Karpas-422 (cell line): ENCODE results near the gene MTARC1. TPM values are rescaled to one million over a fixed set of nuclear protein-coding genes. Genes with fewer than 3 reads are reported as not detected.

Source experiments
- DNase-seq: peaks from one replicate; pipeline ENCODE4 v3.0.0-alpha.2; 2015
- H2AFZ ChIP-seq: fragments of 200-600 bp; sonication (generic); 2 replicates; pipeline ENCODE4 v1.6.1; 2014; ENCODE audit warnings: antibody characterized with exemption, low read length, mixed read lengths
- H3K27ac ChIP-seq: fragments of 200-600 bp; sonication (generic); 2 replicates; pipeline ENCODE4 v1.5.1; 2014; ENCODE audit warnings: mild to moderate bottlenecking, low read length, moderate library complexity
- H3K27me3 ChIP-seq: fragments of 200-600 bp; sonication (generic); 2 replicates; pipeline ENCODE4 v1.6.1; 2014; ENCODE audit warnings: low read length, mixed read lengths
- H3K36me3 ChIP-seq: fragments of 200-600 bp; sonication (generic); 2 replicates; pipeline ENCODE4 v1.6.1; 2014; ENCODE audit warnings: low read length, mixed read lengths; ENCODE audit not compliant: insufficient read depth
- H3K4me1 ChIP-seq: fragments of 200-600 bp; sonication (generic); 2 replicates; pipeline ENCODE4 v1.6.1; 2014; ENCODE audit warnings: mild to moderate bottlenecking, low read length, mixed read lengths
- H3K4me2 ChIP-seq: fragments of 200-600 bp; sonication (generic); 2 replicates; pipeline ENCODE4 v1.6.1; 2014; ENCODE audit warnings: low read length, low read depth, mild to moderate bottlenecking; ENCODE audit not compliant: poor library complexity, severe bottlenecking
- H3K4me3 ChIP-seq: fragments of 200-600 bp; sonication (generic); 2 replicates; pipeline ENCODE4 v1.5.1; 2014; ENCODE audit warnings: mild to moderate bottlenecking, antibody characterized with exemption, low read length, mixed read lengths
- H3K79me2 ChIP-seq: fragments of 200-600 bp; sonication (generic); 2 replicates; pipeline ENCODE4 v1.6.1; 2014; ENCODE audit warnings: mild to moderate bottlenecking, low read length, mixed read lengths
- H3K9ac ChIP-seq: fragments of 200-600 bp; sonication (generic); 2 replicates; pipeline ENCODE4 v1.6.0; 2014; ENCODE audit warnings: low read length
- H3K9me2 ChIP-seq: fragments of 200-600 bp; sonication (generic), shearing (Covaris generic); replicated peaks from 2 replicates; pipeline ENCODE4 v1.6.0; 2014; ENCODE audit warnings: mild to moderate bottlenecking, low read length, moderate library complexity; ENCODE audit not compliant: insufficient read depth
- H3K9me3 ChIP-seq: fragments of 300-700, 200-600 bp; sonication (generic); 2 replicates; pipeline ENCODE4 v1.6.1; 2014; ENCODE audit warnings: low read length, mixed read lengths
- H4K20me1 ChIP-seq: fragments of 200-600 bp; sonication (generic); 2 replicates; pipeline ENCODE4 v1.6.1; 2014; ENCODE audit warnings: mild to moderate bottlenecking, antibody characterized with exemption, low read length, low read depth; ENCODE audit not compliant: insufficient read depth
- total RNA-seq: library from RNA; depleted of rRNA; stranded (reverse); fragments of >200 nt; shearing (Covaris generic); gene quantifications from 2 replicates; pipeline ENCODE4 v1.2.3, GENCODE V29; 2014; ENCODE audit warnings: low replicate concordance

Gene MTARC1
- total RNA-seq, 1 experiment from 2014 or later = not detected

DNA sequence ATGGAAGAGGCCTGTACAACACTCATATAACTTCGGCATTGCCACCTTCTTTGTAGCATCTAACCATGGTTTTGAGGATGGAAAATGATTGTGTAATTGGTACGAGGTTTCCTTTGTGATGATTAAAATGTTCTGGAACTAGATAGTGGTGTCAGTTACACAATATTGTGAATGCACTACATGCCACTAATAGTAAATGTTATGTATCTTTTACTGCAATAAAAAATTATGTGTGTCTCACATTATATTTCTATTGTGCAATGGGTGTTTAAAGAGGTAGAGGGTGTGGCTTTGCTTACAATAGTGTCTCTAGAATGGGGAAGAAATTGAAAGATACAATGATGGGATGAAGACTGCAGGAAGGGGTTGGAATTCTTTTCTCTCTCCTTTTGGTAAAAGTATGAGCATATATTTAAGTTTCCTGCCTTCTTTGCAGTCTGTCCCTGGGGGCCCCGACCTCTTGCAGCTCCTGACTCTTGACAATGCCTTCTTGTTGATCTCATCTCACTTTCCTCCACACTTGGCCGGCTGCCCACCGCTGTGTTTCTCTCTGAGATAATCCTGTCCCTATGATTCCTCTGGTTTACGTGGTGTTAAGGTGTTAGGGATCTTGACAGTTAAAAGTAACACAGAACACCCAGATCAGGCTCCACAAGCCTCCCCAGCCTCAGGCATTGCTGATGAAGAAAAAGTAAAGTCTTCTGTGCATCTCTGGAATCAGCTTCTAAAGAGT is 39.3 kb downstream of the MTARC1 start:
- no peaks in the 10 kb centered on the region for H3K36me3 ChIP-seq
- no peak overlapping the region for H3K4me2 ChIP-seq
- no peak overlapping the region for H3K27ac ChIP-seq
- H3K27me3 ChIP-seq = no peaks in the 10 kb centered on the region
- H3K4me1 ChIP-seq = no peaks in the 10 kb centered on the region
- no peak overlapping the region for H3K9ac ChIP-seq
- H3K9me2 ChIP-seq = no peaks in the 10 kb centered on the region
- peak; percentile 34 for DNase-seq
- H3K4me3 ChIP-seq = no peak overlapping the region
- no peaks in the 10 kb centered on the region for H4K20me1 ChIP-seq
- no peaks in the 10 kb centered on the region for H3K9me3 ChIP-seq
- no peak overlapping the region for H2AFZ ChIP-seq
- H3K79me2 ChIP-seq = no peaks in the 10 kb centered on the region

DNA sequence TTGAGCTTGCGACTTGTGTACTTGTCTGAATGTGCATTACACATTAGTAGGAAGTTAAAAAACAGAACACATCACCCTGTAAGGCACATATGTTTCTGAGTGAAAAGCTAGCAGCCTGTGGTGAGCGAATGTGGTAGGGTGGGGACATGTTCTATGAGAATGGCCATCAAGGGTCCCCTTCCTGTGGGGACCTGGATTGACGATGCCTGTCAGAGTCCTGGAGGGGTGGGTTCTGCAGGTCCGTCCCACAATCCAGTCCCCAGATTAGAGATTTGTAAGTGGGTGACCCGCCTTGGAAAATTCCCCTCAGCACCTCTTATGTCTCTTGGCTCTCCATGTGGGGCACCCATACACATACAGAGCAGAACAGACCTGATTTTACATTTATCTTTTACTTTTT is 40.0 kb downstream of the MTARC1 start:
- Histone ChIP-seq H2AFZ (no peak overlapping the region), H3K4me1 (no peaks in the 10 kb centered on the region), H3K9ac (no peak overlapping the region), H3K4me3 (no peak overlapping the region), H3K79me2 (no peaks in the 10 kb centered on the region), H3K27ac (no peak overlapping the region), H3K9me3 (no peaks in the 10 kb centered on the region), H3K27me3 (no peaks in the 10 kb centered on the region), H4K20me1 (no peaks in the 10 kb centered on the region), H3K9me2 (no peaks in the 10 kb centered on the region), H3K4me2 (no peak overlapping the region), H3K36me3 (no peaks in the 10 kb centered on the region)
- DNase-seq = peak; percentile 21

DNA sequence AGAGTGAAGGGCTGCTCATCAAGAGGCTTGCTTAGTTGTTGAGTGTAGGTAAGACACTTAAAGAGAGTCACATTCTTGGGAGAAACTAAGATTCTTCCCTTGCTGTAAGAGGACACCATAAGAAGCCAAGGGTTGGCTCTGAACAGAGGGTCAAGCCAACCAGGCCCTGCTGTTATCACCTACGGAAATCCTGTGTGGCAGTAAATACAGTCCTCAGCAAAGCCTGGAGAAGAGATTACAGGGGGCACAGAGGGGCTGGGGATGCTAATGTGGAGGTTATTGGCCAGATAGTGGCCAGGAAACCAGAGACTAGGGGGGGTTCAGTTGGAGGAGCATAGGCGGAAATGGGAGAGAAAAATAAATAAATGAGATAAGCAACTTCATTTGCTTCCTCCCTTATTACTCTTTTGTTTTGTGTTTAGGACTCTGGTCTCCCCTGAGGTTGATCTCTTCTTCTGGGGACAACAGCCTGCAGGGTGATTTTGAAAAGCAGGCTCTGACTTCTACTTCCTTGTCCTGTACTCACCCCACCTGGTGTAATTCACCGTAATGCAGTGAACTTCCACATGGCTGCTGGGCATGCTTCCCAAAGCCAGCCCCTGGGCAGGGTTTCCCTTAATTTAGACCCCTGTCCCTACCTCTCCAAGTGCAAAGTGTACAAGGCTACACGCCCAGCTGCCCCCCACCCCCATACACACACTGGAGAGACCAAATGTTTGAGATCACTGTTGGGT is 40.9 kb downstream of the MTARC1 start:
- Histone ChIP-seq H3K36me3 (no peaks in the 10 kb centered on the region), H3K27me3 (no peaks in the 10 kb centered on the region), H3K4me1 (no peaks in the 10 kb centered on the region), H3K79me2 (no peaks in the 10 kb centered on the region), H3K9ac (no peak overlapping the region), H4K20me1 (no peaks in the 10 kb centered on the region), H3K9me2 (no peaks in the 10 kb centered on the region), H3K9me3 (no peaks in the 10 kb centered on the region), H3K4me3 (no peak overlapping the region), H3K27ac (no peak overlapping the region), H2AFZ (no peak overlapping the region), H3K4me2 (no peak overlapping the region)
- peak; percentile 16 for DNase-seq

DNA sequence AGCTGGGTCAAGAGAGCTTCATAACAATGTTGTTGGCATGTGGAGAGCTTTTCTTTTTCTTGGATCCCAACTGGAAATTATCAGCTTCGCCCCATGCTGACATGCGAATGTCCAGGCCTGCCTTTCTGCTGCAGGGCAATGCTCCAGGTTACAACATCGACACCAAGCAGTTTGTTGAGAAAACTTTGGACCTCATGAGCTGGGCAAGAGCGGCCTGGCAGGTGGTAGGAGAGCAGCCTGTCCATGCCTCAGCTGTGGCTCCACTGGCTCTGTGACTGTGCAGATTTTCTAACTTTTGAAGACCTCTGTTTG is 41.4 kb downstream of the MTARC1 start:
- Histone ChIP-seq H3K9me2 (no peaks in the 10 kb centered on the region), H3K4me2 (no peak overlapping the region), H3K4me3 (no peak overlapping the region), H2AFZ (no peak overlapping the region), H3K36me3 (no peaks in the 10 kb centered on the region), H3K9me3 (no peaks in the 10 kb centered on the region), H3K27ac (no peak overlapping the region), H3K9ac (no peak overlapping the region), H4K20me1 (no peaks in the 10 kb centered on the region), H3K27me3 (no peaks in the 10 kb centered on the region), H3K79me2 (no peaks in the 10 kb centered on the region), H3K4me1 (no peaks in the 10 kb centered on the region)
- DNase-seq = no peak

DNA sequence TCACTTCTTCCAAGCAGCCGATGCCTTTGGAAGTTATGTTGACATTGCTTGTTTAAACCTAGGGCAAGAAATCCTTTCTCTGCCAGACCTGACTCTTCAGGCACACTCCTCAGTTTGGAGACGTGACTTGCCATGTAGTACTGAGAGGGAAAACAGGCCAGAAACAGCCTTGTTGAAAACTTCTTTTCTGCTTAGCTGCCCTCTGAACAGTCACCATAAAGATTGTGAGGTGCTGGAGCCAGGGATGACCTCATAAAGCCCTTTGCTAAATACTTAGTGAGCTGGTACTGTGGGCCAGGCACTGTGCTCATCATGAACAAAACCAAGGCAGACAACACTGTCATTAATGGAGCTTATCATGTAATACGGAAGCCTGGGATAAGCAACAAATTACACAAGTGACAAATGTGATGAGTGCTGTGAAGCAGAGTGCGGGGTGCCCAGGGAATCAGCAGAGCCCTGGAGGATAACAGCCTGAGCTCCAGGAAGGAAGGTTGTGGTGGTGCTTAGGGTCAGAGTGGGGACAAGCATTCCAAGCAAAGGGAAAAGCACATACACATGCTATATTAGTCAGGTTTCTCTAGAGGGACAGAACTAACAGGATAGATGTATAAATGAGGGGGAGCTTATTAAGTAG is 42.4 kb downstream of the MTARC1 start:
- no peak overlapping the region for H3K4me3 ChIP-seq
- peak; percentile 15 for DNase-seq
- H3K9ac ChIP-seq = no peak overlapping the region
- H3K27ac ChIP-seq = no peak overlapping the region
- no peak overlapping the region for H2AFZ ChIP-seq
- no peaks in the 10 kb centered on the region for H3K9me3 ChIP-seq
- no peak overlapping the region for H3K4me2 ChIP-seq
- H4K20me1 ChIP-seq = no peaks in the 10 kb centered on the region
- no peaks in the 10 kb centered on the region for H3K4me1 ChIP-seq
- H3K36me3 ChIP-seq = no peaks in the 10 kb centered on the region
- H3K27me3 ChIP-seq = no peaks in the 10 kb centered on the region
- no peaks in the 10 kb centered on the region for H3K9me2 ChIP-seq
- no peaks in the 10 kb centered on the region for H3K79me2 ChIP-seq

DNA sequence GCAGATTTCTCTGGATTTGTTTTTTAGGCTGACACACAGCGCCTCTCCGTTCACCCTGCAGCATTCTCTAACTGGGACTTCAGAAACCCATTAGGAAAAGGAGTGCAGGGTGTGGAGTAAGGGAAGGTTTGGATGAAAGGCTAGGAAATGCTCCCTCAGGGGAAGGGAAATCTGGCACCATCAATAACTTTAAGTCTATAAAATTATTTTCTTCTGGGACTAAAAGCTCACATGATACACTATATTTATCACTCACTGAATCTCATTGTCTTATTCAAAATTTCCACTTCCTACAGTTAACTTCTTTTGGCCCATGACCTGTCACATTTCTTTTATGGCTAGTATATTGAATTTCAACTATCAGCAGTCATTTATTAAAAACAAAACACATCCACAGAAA is 46.7 kb downstream of the MTARC1 start:
- Histone ChIP-seq H3K4me2 (no peak overlapping the region), H3K27me3 (no peaks in the 10 kb centered on the region), H3K4me1 (no peaks in the 10 kb centered on the region), H3K9ac (no peak overlapping the region), H3K27ac (no peak overlapping the region), H4K20me1 (no peaks in the 10 kb centered on the region), H3K4me3 (no peak overlapping the region), H3K79me2 (no peaks in the 10 kb centered on the region), H3K36me3 (no peaks in the 10 kb centered on the region), H2AFZ (no peak overlapping the region), H3K9me3 (no peaks in the 10 kb centered on the region), H3K9me2 (no peaks in the 10 kb centered on the region)
- DNase-seq = no peak

DNA sequence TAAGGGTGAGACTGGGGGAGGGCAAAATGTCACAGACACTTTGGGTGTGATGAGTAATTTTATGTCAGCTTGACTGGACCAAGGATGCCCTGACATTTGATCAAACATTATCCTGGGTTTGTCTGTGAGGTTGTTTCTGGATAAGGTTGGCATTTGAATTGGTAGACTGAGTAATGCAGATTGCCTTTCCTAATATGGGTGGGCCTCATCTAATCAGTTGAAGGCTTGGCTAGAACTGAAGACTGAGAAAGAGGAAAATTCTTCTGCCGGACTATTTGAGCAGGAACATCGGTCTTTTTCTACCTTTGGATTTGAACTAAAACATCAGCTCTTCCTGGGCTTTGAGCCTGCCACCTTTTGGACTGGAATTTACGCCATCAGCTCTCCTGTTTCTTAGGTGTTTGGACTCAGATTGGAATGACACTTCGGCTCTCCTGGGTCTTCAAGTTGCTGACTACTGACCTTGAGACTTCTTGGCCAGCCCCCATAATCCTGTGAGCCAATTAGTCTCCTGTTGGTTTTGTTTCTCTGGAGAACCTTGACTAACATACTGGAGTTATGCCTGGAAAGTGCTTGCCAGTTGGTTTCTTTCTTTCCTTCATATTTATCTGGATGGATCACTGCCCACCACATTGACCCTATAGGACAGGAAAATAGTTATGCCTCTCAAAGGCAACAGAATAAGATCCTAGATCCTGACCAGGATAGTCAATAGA is 47.6 kb downstream of the MTARC1 start:
- Histone ChIP-seq H3K27ac (no peak overlapping the region), H3K79me2 (no peaks in the 10 kb centered on the region), H3K9me2 (no peaks in the 10 kb centered on the region), H2AFZ (no peak overlapping the region), H3K27me3 (no peaks in the 10 kb centered on the region), H4K20me1 (no peaks in the 10 kb centered on the region), H3K4me2 (no peak overlapping the region), H3K4me3 (no peak overlapping the region), H3K4me1 (no peaks in the 10 kb centered on the region), H3K36me3 (no peaks in the 10 kb centered on the region), H3K9ac (no peak overlapping the region), H3K9me3 (no peaks in the 10 kb centered on the region)
- no peak for DNase-seq
